Stimulated activated naive CD4-positive, alpha-beta T cell (primary cell): ENCODE measurements around the gene COBL.
A peak's percentile ranks its signal among the peaks of the same experiment; 100 is the strongest.

Experiments used
- DNase-seq, 6 experiments: peaks; one replicate each; lab custom pipeline; 2025; lab: John Stamatoyannopoulos, UW

Gene COBL

GRCh38 chr7:51075681-51076580 is 240.7 kb downstream of the COBL start:
- no peak for DNase-seq

GRCh38 chr7:51073171-51073570 is 243.4 kb downstream of the COBL start:
- DNase-seq: no peak

- DNase-seq: no peak
Observed at GRCh38 chr7:51072281-51072680, 244.3 kb downstream of the COBL start.

DNA sequence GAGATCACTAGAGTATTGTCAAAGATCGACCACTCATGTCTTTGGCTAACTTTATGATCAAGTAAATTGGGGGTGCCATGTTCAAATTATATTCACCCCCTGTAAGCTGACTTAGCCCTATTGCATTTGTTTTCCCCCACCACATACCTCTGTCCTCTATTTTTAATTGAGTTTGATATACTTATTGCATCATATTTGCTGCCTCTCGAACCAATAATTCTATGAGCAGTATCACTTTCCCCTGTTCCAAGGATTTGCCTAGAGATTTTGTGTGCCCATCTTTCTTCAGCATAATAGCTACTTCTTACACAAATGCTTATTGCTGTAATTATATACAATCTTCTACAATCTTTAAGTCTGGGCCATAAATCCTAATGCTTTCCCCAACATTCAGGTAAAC is 245.2 kb downstream of the COBL start:
- DNase-seq: no peak

DNA sequence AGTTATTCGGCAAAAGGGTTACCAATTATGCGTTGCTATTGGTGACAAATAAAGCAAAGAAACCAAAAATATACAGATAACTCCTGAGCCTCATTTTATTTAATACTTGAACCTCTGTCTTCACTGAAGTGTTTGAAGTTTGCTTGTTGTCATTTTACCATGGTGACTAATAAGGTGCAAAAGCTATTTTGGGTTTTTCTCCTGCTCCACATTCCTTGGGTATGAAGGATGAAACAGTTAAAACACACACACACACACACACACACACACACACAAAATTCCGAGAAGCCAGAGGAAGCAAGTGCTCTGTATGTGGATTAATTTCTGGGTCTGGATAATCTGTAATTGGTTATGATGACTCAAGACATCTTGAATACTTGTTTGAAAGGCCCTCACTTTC is 246.5 kb downstream of the COBL start:
- DNase-seq: no peak

DNA sequence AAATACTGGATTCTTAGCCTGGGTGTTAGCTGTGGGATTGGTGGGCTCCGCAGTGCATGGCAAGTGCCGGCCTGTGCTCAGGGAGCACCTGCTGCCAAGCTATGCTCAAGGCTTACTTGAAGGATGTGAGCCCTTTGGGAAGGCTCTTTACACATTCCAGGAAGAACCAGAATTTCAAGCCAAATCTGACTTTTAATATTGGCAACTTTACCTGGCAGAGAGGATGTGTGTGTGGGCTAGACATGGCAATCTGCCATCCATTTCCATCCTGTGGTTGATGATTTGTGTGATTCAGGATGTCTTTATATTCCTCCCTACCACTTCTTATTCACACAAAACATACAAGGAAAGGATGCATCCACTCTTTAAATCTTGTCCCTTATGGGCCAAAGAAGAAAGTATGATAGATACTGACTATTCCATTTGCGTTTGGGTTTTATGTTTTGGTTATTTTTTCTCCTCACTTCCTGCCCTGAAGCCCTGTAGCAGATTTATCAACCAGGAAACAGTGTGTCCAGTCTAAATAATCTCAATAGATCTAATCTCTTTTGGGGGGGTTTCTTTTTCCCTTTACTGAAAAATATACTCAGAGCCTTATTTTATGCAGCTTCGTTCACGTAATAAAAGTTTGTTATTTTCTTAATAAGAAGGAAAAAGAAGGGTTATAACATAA is 247.1 kb downstream of the COBL start:
- DNase-seq: no peak

- no peak for DNase-seq
Observed at GRCh38 chr7:51068401-51068800, 248.2 kb downstream of the COBL start.

DNA sequence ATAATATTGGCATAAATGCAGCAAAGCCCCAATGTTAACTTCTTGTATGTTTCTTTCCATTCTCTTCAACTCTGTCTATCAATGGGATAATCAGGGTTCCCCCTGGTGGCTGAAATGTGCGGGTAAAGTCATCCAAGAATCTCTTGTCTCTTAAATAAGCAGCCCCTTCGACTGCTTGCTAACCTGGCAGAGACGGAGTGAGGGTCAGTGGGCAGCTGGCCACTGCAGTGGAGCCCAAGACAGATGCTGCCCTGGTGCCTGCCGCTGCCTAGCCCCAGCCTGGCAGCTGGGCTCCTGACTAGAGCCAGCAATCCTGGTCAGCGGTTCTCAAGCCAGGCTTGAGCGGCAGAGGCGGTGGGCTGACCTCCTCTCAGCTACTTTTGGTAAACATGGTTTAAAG is 248.9 kb downstream of the COBL start:
- peak in 5 of 6 experiments; percentile 13 to 45 (median 28) for DNase-seq

DNA sequence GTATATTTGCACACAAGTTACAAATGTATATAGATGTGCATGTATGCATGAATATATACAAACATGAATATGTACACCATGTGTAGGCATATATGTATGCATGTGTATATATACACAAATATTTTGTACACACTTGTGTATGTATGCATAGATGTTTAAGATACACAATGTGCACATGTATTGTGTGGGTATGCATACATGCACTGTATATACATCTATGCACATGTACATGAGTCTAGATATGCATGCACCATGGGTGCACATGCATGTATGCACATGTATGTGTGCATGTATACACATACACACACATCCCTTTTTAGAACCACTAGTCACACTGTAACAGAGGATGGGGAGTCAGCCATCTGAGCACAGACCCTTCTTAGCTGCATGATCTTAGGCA is 249.4 kb downstream of the COBL start:
- no peak for DNase-seq

DNA sequence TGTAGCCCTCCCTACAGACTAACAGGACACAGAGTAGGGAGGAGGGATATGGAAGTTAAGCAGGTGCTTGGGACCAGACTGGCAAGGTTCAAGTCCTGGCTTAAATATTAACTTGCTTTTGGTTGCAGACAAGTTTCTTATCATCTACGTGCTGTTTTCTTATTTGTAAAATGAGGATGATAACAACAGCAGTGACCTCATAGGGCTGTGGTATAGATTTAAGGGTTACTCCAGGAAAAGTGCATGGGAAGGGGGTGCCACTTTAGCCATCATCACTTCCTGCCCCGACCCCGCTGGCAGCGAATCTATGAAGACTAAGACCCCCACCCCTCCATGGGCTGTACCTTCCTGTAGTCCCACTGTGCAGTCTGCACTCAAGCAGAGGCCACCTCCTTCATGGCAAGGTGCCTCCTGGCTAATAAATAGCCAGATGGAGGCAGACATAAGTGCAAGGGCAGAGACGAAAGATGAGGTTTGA is 250.2 kb downstream of the COBL start:
- DNase-seq: no peak

DNA sequence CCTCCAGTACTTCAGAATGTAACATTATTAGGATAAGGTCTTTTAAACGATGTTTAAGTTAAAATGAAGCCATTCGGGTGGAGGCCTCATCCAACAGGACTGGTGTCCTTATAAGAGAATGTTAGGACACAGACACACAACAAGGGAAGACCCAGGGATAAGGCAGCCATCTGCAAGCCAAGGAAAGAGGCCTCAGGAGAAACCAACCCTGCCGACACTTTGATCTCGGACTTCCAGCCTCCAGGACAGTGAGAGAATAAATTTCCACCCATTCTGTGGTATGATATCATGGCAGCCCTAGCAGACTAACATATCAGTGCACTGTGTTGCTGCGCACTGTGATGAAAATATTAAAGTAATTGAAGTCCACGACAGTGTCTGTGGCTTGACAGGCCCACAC is 250.8 kb downstream of the COBL start:
- no peak for DNase-seq

DNA sequence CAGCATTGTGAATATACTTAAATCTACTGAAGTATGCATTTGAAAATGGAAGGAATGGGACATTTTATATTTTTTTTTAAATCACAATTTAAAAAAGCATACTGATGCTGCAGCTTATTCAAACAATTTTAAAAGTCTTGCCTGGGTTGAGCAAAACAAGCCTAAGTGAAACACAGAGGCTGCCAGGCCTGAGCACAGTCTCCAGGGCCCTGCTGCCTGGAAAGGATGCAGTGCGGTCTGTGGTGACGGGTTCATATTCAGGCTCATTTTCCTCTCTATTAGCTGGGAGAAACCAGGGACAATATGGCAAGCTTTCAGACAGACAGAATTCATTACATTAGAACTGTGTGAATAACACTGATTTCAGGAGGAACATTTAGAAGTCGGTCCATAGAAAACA is 251.9 kb downstream of the COBL start:
- no peak for DNase-seq

GRCh38 chr7:51062222-51062987 is 254.2 kb downstream of the COBL start:
- DNase-seq: no peak

- no peak for DNase-seq
Observed at GRCh38 chr7:51060536-51060935, 256.1 kb downstream of the COBL start.

- no peak for DNase-seq
Observed at GRCh38 chr7:51059504-51060142, 257.0 kb downstream of the COBL start.

- DNase-seq: no peak
Observed at GRCh38 chr7:51058764-51059163, 257.8 kb downstream of the COBL start.

- DNase-seq: no peak
Observed at GRCh38 chr7:51055039-51055840, 261.4 kb downstream of the COBL start.

DNA sequence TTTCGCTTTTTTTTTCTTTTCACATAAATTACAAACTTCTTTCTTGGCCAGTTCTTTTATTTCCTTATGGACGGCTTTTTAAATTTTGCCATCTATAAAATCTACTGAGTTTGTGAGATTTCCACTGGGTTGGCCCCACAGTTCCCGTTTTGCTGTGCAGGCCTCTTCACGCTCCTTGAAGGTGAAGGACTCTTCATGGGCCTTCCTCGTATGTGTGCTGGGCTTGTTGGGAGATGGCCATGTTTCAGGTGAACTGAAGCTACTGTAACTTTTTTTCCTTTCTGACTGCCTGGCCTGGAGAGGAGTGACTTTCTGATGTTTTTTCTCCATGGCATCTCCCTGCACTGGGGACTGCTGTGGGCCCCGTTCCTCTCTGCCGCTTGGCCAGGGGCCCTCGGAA is 262.4 kb downstream of the COBL start:
- no peak for DNase-seq

DNA sequence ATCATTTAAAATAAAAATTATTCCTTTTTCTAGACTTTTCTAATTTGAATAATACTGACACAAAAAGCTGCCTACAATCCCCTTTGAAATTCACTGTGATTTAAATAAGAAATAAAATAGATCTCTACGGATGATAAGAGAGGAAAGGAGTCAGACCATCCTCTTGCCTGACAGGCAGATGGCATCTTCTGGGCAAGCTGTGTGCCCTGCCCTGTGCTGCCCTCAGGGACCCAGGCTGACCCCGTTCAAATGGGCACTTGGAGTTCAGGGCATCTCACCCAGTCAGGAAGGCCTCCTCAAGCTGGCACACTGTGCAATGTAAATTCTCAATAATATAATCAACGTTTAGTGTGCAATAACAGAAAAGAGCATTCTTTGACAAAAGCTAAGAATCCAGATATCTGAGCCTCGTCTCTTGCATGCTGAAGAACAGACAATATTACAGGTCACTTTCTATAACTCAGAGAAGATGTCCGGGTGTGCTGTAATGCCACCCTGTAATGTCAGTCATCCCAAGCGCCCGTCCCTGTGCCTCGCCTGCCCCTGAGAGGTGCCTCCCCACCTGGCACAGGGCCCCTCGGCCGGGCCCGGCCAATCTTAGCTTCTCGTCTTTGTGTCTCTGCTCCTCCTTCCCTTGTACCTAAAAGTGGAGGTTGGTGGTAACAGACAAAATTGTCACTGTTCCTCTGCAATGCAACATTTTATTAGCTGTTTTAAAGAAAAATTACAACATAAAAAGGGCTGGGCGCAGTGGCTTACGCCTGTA is 263.3 kb downstream of the COBL start:
- no peak for DNase-seq

DNA sequence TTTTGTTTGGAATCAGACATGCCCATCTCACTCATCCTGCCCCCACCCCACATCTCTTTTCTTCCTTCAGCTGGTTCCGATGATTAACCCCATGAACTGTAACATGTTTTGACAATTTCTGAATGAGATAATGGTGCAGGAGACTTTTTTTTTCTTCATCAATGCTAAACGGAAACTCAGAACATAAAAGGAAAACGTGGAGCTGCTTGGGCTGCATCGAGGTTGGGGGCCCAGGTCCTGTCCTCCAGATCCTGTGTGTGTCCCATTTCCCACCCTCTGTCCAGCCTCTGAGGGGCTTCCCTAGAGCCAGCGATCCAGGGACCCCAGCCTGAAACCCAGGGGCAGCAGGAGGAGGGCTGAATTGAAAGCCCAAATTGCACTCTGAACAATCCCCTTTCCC is 270.1 kb downstream of the COBL start:
- no peak for DNase-seq

GRCh38 chr7:51046103-51046466 is 270.5 kb downstream of the COBL start:
- no peak for DNase-seq
